NCI-H2196 (cell line): Measurements from ENCODE around the gene SLC25A2.
"Not testable (repeated sequence)": the region's sequence is repeated elsewhere in the genome, so short reads cannot be mapped to it uniquely, and the experiment has no call there.

Experiments
- DNase-seq: peaks from one replicate; lab custom pipeline; 2025; ENCODE audit not compliant: unreplicated experiment; lab: John Stamatoyannopoulos, UW

SLC25A2 gene

DNA sequence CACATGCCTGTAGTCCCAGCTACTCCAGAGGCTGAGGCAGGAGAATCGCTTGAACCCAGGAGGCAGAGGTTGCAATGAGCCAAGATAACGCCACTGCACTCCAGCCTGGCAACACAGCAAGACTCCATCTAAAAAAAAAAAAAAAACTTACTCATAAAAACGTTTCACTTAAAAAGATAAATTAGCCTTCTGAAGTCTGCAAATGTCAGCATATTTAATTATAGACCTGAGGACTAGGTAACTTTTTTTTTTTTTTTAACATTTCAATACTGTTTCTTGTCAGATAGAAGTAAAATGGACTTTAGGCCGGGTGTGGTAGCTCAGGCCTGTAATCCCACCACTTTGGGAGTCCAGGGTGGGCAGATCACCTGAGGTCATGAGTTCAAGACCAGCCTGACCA, 13.1 kb upstream of the SLC25A2 start:
- DNase-seq, result not testable (repeated sequence)

- DNase-seq, result no peak
Measured at GRCh38 chr5:141313711-141314110, 9.9 kb upstream of the SLC25A2 start.

DNA sequence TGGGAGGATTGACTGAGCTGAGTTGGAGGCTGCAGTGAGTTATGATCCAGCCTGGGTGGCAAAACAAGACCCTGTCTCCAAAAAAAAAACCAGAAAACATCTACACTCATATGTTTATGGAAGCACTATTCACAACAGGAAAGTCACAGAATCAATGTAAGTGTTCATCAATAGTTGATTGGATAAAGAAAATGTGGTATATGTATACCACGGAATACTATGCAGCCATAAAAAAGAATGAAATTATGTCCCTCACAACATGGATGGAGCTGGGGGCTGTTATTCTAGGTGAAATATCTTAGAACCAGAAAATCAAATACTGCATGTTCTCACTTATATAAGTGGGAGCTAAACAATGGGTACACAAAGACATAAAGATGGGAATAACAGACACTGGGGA, 2.8 kb upstream of the SLC25A2 start:
- no peak for DNase-seq

GRCh38 chr5:141298376-141298775, 5.5 kb downstream of the SLC25A2 start:
- DNase-seq, result no peak

DNA sequence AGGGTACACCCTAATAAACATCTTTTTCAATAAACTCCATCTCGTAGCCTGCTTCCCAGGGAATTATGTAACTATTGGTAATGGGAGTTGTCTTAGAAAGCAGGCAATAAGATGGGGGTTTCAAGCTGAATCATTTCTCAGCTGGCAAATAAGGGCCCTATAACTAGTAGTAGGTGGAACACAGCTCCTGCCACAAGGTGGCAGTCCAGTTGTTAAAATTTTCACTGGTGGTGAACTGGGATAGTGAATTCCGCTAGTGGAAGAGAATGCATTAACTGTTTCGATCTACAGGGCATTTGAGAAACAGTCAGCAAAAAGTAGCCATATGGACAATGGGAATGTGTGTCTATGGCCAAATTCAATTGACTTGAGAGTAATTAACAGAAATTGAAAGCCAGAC, 30.9 kb downstream of the SLC25A2 start:
- no peak for DNase-seq

DNA sequence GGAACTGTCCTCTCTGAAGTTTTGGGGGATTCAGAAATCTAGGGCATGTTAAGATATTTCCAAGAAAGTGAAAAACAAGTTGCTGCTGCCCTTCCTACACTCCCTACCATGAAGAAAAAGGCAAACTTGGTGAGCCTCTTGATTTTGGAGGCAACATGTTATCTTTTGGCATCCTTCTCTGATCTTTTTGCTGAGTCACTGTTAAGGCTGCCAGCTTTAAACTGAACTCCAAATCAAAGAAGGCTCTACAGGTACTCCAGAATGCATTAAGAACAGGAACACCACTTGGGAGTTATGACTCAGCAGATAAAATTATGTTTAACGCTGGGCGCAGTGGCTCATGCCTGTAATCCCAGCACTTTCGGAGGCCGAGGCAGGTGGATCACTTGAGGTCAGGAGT, 34.7 kb downstream of the SLC25A2 start:
- DNase-seq, result no peak

DNA sequence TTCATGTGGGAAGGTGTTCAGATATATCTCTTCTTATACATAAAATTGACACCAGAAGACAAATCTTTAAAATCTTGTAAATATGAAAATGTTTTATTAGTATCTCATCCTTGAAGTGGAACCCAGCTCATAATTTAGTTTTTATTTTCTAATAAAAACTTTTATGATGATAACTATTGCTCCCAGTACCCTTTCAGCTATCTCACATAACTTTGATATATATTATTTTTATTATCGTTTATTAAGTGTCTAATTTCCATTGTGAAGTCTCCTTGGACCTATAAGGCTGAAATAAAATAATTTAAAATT, 42.7 kb downstream of the SLC25A2 start:
- no peak for DNase-seq

- no peak for DNase-seq
Measured at GRCh38 chr5:141260458-141261237, 43.2 kb downstream of the SLC25A2 start.

DNA sequence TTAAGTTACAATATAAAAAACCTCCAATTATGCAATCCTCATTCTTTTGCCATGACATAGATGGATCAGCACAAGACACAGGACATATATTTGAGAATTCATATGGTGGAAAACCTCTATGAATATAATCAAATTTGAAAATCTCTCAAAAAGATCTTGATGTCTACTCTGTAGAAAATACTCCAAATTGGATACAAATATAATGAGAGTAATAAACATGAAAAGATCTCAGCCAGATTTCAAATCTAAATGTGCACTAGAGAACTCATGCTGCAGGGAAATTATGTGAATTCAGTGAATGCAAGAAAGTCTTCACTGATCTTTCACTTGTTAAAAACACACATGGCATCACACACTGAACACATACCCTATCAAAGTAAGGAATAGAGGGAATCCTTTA, 44.9 kb downstream of the SLC25A2 start:
- no peak for DNase-seq

- DNase-seq, result no peak
Measured at GRCh38 chr5:141258464-141258863, 45.4 kb downstream of the SLC25A2 start.
